Fibroblast of villous mesenchyme (primary cell): ENCODE measurements around the gene MPND. TPM values are rescaled to one million over a fixed set of nuclear protein-coding genes. Genes with fewer than 3 reads are reported as not detected.

Experiments
- DNase-seq: peaks from one replicate; pipeline ENCODE4 v3.0.0-alpha.2; 2010; ENCODE audit warnings: low read depth
- H3K4me3 ChIP-seq: 2 replicates; pipeline ENCODE4 v1.5.1; 2011; ENCODE audit warnings: low read depth, mild to moderate bottlenecking, low read length
- CTCF ChIP-seq: IDR thresholded peaks from 2 replicates; pipeline ENCODE4 v1.5.1; 2012; ENCODE audit warnings: low read depth, mild to moderate bottlenecking, low read length; ENCODE audit not compliant: insufficient read depth
- total RNA-seq: library from RNA; depleted of rRNA; stranded (reverse); fragments of >200 nt; gene quantifications from 2 replicates; pipeline ENCODE4 v1.2.3, GENCODE V29; 2012

The MPND gene
- total RNA-seq, 1 donor, result 4.3 TPM

DNA sequence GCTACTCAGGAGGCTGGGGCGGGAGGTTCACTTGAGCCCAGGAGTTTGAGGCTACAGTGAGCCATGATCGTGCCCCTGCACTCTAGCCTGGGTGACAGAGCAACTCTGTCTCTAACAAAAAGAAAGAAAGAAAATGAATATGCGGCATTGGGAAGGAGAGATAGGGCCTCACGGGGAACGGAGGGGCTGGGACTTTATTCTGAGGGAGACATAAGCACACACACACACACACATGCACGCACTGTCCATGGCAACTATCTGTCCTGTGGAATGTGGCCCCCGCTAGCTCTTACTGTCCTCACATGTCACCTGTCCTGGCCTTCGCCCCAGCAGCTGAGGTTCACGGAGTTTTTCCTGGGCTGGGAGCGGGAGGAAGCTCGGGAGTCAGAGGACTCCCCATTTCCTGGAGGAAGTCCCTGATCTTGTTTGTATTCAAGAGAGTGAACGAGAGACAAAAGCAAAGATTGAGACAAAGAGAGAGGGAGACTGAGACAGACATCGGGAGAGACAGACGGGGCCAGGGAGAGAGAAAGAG is 5.4 kb upstream of the MPND start:
- peak overlapping the region; percentile 45 for H3K4me3 ChIP-seq
- DNase-seq, result peak; percentile 12

GRCh38 chr19:4338441-4339355 is 4.7 kb upstream of the MPND start, which contains the start of gene STAP2:
STAP2 (minus strand) TSS chr19:4338827; CDS start chr19:4338753, 74 bp downstream.
- no peak for TF ChIP-seq CTCF
- peak within 1 kb of the TSS; percentile 45 for H3K4me3 ChIP-seq
- no peak for DNase-seq

More for the DNA sequence above, 5.4 kb upstream of the MPND start:
- no peak for TF ChIP-seq CTCF

DNA sequence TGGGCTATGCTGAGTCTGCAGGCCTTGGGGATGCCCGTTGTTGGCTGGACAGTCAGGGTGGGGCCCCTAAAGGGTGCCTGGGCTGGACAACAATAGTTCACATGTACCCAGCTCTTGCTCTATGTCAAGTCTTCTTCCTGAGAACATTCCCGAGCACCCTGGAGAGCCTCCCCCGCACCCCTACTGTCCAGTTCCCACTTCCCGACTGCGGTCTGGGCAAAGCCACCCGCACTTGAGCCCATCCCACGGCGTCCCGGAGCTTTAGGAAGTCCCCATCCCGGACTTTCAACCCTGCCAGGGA is 1.1 kb upstream of the MPND start:
- H3K4me3 ChIP-seq, result peak overlapping the region; percentile 66
- no peak for TF ChIP-seq CTCF
- peak; percentile 71 for DNase-seq

DNA sequence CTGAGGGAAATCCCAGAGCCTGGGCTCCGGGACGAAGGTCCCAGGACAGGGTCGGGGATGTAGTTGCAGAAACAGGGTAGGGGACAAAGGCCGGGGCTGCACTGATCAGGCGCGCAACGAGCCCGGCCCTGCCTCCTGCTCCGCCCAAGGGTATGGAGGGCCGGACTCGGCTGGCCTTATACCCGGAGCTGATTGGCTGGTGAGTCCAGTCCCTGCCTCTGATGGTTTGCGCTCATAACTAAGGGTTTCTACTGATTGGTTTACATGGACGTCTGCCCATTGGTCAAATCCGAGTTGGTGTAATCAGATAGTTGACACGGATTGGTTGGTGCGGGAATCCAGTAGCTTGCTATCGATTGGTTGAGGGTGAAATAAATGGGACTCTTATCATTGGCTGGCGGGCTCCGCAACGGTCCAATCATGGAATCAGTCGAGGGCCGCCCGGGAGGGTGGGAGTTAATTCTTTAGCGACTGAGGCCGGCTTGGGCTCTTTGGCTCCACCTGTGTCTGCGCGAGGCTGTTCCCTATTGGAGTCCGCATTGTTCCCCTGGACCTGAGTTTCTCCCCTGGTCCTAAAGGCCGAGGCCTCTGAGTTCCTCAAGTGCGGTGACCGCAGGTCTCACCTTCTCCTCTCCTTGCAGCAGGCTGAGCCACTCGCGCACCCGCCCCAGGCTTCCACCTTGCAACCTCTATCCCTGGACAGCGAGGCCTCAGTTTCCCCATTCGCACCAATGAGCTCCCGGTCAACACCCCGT is 570 bp upstream of the MPND start:
- DNase-seq, result peak; percentile 100
- TF ChIP-seq CTCF, result peak; percentile 13

GRCh38 chr19:4345342-4346019 is 2.1 kb downstream of the MPND start:
- no peak for TF ChIP-seq CTCF

More for the DNA sequence above, 570 bp upstream of the MPND start:
- peak overlapping the region; percentile 71 for H3K4me3 ChIP-seq

DNA sequence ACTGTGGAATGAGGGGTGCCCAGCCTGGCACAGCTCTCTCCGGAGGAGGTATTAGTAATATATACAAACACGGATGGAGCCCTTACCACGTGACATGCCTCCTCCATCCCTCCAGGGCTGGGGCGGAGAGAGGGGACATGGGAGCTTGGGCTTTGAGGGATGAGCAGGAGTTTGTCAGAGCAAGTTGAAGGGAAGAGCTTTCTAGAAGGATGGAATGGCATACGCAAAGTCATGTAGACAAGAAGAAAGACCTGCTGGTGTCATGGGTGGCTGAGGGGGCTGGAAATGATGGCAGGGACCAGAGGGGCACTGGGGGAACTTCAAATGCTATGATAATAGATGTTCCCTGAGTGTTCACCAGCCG is 2.6 kb downstream of the MPND start:
- H3K4me3 ChIP-seq, result no peak overlapping the region
- no peak for DNase-seq
- TF ChIP-seq CTCF, result no peak

More at GRCh38 chr19:4345342-4346019, 2.1 kb downstream of the MPND start:
- no peak overlapping the region for H3K4me3 ChIP-seq
- no peak for DNase-seq
